ENCODE data around the gene MRPL27.
"Not testable (repeated sequence)": the region's sequence is repeated elsewhere in the genome, so short reads cannot be mapped to it uniquely, and the experiment has no call there.

DNA sequence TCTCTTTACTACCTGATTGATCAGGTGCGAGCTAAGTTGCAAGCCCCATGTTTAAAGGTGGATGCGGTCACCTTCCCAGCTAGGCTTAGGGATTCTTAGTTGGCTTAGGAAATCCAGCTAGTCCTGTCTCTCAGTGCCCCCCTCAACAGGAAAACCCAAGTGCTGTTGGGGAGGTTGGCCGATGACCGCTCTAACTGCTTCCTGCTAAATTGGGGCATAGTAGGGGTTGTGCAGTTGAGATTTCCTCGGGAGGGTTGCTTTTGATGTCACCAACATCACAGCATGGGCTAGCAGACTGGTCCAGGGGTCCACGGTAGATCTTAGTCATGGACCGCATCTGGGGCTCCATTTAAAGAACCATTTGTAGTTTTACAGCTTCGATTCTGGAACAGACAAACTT lies 26.6 kb upstream of the MRPL27 start:
- not testable (repeated sequence) for TF ChIP-seq POLR2A (IDR thresholded peaks at IDR 0.05)
- TF ChIP-seq, protein P1, sequence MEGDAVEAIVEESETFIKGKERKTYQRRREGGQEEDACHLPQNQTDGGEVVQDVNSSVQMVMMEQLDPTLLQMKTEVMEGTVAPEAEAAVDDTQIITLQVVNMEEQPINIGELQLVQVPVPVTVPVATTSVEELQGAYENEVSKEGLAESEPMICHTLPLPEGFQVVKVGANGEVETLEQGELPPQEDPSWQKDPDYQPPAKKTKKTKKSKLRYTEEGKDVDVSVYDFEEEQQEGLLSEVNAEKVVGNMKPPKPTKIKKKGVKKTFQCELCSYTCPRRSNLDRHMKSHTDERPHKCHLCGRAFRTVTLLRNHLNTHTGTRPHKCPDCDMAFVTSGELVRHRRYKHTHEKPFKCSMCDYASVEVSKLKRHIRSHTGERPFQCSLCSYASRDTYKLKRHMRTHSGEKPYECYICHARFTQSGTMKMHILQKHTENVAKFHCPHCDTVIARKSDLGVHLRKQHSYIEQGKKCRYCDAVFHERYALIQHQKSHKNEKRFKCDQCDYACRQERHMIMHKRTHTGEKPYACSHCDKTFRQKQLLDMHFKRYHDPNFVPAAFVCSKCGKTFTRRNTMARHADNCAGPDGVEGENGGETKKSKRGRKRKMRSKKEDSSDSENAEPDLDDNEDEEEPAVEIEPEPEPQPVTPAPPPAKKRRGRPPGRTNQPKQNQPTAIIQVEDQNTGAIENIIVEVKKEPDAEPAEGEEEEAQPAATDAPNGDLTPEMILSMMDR (IDR thresholded peaks at IDR 0.05), result not testable (repeated sequence)

All from lower leg skin (tissue), 3 donors.